Cerebellar cortex (tissue), 1 donor: ENCODE data around the gene GBF1.
"Not testable (repeated sequence)": the region's sequence is repeated elsewhere in the genome, so short reads cannot be mapped to it uniquely, and the experiment has no call there.

Source experiments
- DNase-seq: peaks from one replicate; pipeline ENCODE4 v3.0.0-alpha.2; 2015; ENCODE audit warnings: low spot score

GBF1 gene

DNA sequence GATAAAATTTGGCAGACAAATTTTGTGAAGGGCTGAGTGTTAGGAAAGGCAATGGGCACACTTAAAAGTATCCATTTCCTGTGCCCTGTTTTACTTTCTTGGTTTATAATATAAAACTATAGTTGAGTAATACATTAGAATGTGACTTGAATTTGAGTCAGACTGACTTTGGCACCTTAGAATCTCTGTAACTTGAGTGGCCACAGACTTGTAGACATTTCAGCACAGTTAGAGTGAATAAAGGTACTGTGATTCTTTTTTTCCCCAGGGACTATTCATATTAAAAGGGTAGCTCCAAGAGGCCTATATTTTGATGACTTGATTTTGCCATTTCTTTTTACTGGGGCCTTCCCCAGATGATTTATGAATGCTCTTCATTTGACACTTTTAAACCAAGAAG is 22.4 kb downstream of the GBF1 start:
- no peak for DNase-seq

DNA sequence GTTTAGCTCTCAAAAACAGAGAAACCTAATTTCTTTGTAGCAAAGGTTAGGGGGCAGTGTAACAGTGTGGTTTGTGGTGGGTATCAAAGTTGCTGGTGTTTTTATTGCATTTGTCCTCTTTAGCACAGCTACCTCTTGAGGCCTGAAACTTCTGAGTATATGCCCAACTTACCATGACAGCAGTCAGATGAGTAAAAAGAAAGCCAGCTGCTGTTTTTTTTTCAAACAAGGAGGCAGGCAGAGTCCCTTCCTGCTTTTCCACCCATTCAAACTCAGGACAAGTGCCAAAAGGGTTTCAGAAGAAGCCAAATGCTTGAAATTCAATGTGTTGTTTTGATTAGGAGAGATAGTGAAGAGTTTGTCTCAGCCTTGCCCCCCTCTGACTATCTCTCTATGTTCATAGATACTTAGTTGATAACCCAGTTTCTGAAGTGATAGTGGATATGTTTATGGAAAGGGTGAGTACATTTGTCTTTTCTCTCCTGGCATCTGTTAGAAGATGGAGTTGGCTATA is 23.1 kb downstream of the GBF1 start:
- DNase-seq, result no peak

DNA sequence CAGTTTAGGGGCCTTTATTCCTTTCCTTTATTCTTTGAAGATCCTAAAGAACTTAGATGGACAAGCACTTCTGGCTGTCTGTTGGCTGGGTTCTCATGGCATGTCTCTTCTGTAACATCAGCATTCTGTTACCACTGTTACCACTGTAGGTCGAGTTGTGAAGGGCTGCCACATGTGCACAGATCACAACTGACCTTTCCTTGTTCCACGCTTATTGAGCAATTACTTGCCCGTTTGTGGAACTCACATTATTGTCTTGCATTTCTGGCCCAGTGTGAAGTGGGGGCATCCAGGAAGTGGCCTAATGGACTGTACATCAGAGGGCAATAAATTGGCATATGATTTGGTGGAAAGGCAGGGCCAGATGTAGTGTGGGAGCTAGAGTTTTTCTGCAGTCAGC is 23.7 kb downstream of the GBF1 start:
- DNase-seq, result no peak

DNA sequence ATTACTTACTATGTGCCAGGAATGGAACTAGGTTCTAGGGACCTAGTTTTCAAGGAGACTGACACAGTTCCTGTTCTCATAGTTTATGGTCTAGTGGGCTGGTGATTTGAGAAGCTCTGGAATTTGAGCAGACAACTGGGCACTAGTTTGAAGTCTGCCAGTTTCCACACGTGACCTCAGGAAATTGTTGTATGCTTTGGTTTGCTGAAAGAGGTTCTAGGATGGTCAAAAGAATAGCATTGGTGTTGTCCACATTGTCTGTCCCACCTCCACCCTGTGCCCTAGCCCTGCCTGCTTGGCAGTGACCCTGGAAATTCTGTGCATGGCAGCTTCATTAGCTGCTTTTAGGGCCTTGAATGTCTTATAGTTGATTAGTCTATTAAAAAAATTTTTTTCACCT is 28.7 kb downstream of the GBF1 start:
- no peak for DNase-seq

DNA sequence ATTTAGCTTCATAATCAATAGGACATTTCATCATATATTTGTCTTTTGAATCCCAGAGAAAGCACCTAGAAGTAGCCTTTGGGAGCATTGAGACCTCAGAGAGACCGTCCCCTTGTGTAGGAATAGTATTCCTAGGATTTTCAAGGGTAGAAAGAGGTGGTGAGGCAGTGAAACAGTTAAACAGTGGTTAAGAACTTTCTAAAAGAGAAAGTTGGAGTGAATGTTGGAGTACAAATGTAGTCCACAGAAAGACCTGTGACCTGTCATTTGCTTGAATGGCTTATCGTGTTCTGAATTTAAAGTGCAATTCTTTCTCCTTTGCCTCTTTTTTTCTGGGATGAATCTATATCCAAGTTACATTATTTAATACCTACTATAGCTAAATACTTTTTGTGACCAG is 30.0 kb downstream of the GBF1 start:
- DNase-seq, result no peak

DNA sequence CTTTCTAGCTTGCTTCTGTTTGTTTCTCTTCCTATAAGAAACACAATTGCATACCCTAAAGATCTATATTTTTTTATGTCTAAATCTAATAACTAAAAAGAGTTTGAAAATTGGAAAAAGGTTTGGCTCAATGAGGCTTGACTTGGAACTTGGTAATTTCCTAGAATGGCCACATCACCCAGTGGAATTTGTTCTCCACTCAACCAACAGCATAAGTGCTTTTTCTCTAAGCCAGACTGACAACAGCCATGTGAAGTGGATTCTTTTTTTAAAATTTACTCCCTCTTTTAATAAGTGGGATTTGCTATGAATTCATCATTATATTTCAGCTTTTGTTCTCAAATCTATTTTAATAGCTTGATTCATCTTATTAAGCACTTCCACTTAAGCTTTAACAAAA is 33.8 kb downstream of the GBF1 start:
- DNase-seq, result no peak

DNA sequence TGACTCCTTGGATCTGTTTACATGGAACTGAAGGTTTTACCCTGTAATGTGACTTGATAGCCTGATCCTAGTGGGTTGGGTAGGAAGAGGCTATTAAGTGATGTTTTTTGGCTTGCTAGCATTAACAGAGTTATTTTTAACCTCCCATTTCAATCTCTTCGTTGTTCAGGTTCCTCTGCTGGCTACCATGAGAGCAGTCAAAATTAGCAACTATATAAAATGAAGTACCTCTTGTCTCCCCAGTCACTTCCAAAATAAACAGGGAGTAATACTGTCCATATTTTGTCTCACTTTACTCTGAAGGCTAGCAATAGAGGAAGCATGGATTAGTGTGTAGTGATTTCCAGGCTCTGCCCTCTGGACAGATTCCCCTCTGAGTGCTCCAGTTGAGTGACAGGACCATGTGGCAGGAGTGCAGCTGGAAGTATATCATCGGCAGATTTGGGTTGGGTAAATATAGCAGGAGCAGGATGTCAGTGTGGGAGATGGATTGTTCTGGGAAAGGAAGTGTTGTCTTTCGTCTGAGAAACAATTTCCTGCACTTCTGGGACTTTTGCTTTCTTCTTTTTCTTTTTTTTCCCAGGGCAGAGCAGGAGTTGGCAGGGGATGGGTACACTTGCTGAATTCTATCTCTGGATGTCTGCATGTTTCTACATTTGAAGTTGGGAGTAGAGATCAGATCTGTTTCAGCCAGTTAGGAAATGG is 35.2 kb downstream of the GBF1 start:
- peak; percentile 47 for DNase-seq

DNA sequence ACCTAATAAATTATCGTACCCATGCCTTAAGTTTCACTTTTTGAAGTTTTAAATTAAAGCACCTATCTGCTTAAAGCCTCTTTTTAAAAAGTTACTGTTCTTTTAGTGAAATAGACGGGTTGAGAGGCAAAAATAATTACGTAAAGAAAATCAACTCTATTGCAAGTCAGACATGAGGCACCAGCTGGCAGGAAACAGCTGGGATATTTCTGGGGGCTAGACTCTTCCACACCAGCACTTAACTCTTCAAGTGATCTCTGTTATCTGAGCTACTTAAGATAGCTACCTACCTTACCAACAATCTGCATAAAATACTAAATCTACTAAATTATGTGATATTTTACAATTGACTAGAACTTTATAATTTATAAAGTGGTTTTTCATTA is 35.8 kb downstream of the GBF1 start:
- no peak for DNase-seq

DNA sequence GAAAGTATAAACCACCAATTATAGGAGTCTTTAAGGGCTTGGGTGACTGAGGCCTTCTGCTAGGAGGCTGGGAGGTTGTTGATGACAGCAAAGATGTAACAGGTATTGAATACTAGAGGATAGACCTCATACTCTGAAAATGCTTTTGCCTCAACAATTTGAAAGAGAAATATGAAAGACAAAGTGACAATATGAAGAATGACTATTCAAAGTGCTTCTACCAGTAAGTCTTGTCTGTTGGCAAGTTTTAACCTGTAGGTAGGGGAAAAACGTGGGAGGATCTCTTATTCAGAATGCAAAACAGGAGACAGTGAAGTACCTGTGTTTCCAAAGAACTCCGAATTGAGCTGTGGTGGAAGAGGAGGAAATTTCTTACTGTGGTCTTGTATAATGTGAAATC is 38.2 kb downstream of the GBF1 start:
- no peak for DNase-seq

DNA sequence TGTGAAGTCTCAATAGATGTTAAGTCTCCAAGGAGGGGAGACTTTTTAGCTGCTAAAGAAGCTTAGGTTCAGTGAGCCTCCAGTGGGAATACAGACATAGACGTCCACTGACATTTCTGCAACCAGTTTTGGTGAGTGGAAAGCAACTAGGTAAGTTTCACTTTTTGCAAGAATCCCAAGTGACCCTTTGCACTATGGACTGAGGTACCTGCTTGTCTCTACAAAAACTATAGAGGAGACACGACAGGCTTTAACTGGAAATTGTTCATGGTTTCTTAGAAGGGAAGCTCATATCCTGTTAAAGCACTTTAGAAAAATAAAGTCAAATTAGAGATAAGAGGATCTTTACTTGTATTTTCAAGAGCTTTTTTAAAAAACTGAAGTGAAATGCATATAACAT is 38.6 kb downstream of the GBF1 start:
- DNase-seq, result no peak

DNA sequence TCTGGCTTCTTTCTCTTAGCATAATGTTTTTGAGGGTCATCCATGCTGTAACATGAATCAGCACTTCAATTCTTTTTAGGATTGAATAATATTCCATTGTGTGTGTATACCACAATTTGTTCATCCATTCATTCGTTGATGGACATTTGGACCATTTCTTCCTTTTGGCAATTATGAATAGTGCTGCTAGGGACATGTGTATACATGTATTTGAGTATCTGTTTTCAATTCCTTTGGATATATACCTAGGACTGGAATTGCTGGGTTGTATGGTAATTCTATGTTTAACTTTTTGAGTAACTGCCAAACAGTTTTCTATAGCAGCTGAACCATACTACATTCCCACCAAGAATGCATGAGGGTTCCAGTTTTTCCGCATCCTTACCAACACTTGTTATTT is 39.2 kb downstream of the GBF1 start:
- DNase-seq, result no peak

DNA sequence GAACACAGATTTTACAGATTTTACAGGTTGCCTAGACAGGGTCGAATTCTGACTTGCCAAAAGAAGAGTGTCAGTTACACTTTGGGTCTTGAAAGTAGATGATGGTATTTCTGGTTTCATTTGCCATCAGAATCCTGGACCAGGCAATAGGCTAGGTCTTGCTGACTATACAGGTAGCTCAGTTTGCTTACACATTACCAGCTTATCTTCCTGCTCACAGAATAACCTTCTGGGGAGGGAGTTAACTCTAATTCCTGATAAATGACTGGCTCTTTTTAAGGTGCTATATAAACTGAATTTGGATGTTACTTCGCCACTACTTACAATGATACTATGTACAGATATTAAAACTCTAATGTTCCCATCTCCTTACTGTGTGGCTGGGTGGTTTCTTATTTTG is 39.8 kb downstream of the GBF1 start:
- DNase-seq, result no peak

DNA sequence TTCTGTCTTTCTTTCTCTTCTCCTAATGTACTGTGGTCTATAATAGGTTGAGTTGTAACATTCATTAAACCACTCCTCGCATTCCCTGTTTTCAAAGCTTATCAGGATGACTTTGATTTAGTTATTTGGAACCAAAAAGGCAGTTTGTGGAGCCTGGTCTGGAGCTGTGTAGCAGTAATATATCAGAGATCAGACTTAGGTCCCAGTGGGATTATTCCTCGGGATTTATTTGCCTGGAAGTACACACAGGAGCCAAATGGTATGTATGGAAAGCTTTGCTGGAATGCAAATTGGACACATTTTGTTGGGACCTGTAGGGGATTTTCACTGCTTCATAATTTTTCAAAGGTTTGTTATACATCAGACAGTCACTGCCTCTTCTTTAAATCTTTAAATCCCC is 40.9 kb downstream of the GBF1 start:
- DNase-seq, result no peak

DNA sequence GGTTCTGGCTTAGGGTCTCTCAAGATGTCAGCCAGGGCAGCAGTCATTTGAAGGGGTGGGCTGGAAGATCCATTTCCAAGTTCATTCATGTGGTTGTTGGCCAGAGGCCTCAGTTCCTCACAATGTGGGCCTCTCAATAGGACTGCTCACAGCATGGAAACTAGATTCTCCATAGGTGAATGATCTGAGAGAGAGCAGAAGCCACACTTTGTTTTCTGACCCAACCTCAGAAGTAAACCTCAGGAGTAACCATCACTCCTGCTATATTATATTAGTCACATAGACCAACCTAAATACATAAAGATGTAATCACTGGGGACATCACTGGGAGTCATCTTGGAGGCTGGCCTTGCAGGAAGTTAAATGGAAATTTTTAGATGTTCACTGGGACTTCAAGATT is 42.2 kb downstream of the GBF1 start:
- no peak for DNase-seq

DNA sequence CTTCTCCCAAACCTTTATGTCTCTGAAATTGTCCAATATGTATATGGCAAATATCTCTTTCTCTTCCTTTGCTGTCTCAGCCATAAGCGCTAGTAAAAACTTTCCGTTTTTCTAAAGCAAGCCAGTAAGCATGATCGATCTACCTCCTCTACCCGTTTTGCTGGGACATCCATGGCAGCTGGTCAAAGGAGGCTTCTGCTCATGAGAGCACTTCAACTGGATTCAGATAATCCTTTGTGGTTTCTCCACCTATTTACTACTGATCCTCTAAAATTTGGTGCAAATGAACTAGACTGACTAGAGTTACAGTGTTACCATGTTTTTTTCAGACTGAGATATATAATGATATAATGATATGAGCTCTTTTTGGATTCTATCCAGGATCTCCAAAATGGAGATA is 42.7 kb downstream of the GBF1 start:
- no peak for DNase-seq

DNA sequence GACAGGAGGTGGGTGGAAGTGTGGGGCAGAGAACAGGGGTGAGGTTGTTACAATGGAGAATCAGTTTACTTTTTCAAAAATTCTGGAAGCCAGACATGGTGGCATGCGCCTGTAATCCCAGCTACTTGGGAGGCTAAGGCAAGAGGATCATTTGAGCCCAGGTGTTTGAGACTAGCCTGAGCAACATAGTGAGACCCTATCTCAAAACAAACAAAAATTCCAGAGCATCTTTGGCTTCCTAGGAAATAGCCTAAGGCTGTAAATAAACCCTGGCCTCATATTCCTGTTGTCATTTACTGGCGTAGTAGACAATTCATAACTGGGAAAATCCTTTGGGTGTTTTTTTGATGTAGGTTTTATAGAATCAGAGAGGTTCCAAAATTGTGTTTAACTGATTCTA is 44.0 kb downstream of the GBF1 start:
- no peak for DNase-seq

DNA sequence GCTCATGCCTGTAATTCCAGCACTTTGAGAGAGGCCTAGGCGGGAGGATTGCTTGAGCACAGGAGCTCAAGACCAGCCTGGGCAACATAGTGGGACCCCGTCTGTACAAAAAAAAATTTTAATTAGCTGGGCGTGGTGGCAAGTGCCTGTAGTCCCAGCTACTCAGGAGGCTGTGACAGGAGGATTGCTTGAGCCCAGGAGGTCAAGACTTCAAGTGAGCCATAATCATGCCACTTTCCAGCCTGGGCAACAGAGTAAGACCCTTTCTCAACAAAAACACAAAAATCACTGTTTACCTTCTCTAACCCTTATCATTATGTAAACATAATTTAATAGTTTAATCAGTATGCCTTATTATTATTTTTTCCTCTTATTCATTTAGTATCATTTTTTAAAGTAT is 44.5 kb downstream of the GBF1 start:
- no peak for DNase-seq

DNA sequence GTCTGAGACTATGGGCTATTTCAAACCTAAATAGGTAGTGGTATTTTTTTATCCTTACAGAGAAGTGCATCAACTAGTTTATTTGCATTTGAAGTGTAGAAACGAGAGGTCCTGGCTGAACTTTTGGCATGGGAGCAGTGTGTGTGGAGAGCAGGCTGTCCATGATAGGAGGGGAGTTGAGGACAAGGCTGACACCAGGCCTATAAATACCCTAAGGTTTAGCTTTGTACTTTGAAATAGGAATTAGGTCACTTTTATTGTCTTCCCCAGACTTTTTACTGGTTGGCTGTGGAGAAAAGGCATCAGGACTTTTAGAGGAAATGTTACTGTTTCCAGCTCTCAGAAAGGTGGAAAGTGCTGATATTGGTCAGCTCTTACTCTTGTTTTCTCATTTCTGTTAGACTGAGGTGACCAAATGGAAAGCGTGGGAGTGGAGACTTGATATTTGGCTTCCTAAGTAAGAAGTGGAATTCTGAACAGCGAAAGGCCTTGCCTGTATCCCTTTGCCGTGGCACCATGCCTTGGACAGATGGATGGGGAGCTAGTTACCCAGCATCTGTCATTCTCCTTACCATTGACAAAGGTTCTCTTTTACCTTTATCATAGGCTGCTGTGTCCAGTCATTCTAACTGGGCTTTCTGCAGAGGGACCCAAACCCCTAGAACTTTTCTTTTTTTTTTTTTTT is 46.0 kb downstream of the GBF1 start:
- peak; percentile 79 for DNase-seq

DNA sequence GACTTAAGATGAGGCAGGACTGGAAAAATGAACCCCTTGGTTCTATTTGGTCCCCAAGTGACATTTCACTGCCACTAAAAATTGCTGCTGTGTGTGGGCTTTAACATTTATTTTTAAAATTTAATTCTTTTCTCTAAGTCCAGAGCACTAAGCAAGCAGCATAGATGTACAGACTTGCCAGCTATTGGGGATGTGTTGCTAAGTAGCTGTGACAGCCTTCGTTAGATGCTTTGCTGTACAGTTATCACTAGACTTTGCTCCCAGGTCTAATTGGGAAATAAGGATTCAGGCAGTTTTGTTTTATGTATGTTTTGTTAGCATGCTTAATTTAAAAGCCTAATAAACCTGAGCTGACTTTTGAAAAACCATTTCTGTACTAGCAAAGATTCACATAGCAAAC is 51.8 kb downstream of the GBF1 start:
- DNase-seq, result no peak

DNA sequence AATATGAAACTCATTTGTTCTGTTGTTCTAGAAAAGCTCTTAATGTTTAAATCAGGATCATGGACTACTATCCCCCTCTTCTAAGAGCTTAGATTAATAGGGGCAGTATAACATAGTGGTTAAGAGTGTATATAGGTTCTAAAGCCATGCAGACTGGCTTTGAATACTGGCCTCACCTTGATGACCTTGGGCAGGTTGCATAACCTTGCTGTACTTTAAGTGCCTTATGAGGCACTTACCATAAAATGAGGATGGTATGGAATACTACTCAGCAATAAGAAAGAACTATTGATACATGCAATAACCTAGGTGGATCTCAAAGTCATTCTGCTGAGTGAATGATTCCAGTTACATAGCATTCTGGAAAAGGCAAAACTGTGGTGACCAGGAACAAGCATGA is 53.6 kb downstream of the GBF1 start:
- no peak for DNase-seq

DNA sequence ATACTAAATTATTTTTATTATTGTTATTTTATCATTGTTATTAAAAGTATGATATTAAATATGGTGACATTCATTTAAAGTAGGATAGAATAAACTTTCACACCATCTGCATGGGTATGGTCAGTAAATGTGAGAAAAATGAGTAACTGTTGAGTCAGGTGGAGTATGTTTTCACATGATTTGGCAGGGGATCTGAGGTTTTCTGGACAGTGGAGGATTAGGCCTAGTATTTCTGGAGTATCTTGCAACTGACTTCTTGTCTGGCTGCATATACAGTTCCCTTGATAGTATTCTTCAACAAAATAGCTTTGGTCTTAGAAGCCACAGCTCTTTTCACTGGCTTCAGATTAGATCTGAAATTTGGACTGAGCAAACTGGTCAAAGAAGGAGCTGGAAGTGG is 54.5 kb downstream of the GBF1 start:
- DNase-seq, result no peak

DNA sequence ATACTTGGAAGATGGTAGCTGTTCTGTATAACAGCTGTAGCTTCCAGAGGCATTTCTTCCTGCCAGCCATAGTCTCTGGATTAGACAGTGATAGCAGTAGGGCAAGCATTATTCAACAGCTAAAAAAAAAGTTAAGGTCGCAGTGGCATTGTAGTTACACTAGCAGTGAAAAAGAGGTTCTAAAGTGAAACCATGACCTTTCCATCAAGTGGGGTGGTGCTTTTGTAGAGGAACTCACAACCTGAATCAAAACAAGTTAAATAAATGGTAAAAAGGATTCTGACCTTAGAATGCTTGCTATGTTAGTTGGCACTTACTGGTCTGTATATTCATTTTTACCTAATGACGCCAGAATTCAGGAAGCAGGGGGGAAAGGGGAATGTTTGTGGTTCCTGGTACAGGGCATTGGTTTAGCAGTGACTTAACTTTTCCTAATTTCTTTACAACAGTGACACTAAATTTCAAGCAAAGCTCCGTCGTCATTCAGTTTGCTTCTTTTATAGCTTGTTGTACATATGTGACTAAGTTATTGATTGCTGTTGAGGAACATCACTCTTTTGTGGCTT is 55.0 kb downstream of the GBF1 start:
- DNase-seq, result no peak

DNA sequence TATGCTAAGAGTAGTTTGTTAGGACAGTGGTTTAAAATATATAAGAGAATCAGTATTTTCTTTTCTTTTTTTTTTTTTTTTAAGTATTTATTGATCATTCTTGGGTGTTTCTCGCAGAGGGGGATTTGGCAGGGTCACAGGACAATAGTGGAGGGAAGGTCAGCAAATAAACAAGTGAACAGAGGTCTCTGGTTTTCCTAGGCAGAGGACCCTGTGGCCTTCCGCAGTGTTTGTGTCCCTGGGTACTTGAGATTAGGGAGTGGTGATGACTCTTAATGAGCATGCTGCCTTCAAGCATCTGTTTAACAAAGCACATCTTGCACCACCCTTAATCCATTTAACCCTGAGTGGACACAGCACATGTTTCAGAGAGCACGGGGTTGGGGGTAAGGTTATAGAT is 55.6 kb downstream of the GBF1 start:
- not testable (repeated sequence) for DNase-seq

DNA sequence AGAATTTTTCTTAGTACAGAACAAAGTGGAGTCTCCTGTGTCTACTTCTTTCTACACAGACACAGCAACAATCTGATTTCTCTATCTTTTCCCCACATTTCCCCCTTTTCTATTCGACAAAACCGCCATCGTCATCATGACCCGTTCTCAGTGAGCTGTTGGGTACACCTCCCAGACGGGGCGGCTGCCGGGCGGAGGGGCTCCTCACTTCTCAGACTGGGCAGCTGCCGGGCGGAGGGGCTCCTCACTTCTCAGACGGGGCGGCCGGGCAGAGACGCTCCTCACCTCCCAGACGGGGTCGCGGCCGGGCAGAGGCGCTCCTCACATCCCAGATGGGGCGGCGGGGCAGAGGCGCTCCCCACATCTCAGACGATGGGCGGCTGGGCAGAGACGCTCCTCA is 56.0 kb downstream of the GBF1 start:
- not testable (repeated sequence) for DNase-seq
